ENCODE data around the gene WDR77.

DNA sequence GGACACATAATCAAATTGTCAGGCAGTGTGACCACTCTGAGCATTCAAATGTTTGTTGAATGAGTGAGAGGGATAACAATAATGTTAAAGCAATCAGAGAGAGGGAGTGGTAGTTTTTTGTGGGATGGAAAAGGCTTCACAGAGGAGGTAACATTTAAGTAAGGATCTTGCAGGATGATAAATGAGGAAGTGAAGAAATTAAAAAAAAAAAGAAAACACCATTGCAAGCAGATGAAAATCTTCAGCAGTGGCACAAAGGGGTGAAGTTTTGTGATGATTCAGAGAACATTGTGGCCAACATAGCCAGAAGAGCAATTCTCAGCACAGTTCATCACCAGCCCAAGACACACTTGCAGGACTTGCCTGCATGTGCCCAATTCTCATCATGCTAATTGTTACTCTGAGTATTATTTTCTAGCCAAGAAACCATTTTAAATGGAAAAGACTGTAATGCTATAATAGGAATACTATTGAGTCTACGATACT lies 56.6 kb downstream of the WDR77 start:
- TF ChIP-seq, protein P1, sequence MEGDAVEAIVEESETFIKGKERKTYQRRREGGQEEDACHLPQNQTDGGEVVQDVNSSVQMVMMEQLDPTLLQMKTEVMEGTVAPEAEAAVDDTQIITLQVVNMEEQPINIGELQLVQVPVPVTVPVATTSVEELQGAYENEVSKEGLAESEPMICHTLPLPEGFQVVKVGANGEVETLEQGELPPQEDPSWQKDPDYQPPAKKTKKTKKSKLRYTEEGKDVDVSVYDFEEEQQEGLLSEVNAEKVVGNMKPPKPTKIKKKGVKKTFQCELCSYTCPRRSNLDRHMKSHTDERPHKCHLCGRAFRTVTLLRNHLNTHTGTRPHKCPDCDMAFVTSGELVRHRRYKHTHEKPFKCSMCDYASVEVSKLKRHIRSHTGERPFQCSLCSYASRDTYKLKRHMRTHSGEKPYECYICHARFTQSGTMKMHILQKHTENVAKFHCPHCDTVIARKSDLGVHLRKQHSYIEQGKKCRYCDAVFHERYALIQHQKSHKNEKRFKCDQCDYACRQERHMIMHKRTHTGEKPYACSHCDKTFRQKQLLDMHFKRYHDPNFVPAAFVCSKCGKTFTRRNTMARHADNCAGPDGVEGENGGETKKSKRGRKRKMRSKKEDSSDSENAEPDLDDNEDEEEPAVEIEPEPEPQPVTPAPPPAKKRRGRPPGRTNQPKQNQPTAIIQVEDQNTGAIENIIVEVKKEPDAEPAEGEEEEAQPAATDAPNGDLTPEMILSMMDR (IDR thresholded peaks at IDR 0.05): no peak
- no peak for TF ChIP-seq POLR2A (IDR thresholded peaks at IDR 0.05)
